COLO668 (cell line): ENCODE measurements around the gene TTC23.

Source experiments
- DNase-seq: peaks from one replicate; lab custom pipeline; 2025; ENCODE audit not compliant: unreplicated experiment; lab: John Stamatoyannopoulos, UW

TTC23 gene, protein sequence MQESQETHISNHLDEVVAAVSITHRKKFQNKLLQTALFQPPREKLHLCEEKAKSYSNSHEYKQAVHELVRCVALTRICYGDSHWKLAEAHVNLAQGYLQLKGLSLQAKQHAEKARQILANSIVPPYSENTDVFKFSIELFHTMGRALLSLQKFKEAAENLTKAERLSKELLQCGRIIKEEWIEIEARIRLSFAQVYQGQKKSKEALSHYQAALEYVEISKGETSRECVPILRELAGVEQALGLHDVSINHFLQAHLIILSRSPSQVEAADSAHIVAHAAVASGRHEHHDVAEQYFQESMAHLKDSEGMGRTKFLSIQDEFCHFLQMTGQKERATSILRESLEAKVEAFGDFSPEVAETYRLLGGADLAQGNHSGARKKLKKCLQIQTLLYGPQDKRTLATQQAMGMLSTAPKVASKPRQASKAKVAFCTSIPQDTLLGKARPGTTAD

DNA sequence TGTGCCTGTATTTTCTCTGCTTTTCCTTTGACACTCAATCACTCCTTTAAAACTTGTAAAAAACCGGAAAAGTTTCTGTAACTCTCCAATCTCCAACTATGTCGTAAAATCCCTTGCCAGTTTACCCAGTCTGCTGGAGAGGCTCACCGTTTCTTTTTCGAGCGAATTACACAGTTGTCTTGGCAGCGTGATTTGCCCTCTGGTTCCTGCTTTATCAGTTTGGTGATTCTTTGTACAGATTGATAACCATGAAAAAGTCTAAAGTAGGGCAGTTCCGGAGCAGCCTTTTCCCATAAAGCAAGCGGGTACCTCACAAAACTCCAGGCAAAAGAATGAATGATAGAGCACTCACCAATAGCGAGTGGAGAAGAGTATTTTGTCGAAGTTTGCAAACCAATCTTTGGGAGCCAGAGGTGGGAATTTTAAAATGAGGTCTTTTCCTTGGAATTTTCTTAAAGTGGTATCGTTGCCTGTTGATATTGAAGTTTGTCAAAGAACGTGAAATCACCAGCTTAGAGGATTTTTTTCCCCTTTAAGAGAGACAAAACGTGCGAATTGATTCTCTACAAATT, at the start of gene TTC23:
TTC23 (minus strand) TSS at position 312 of the 572 bp plus-strand sequence. CDS start 20,869 bp downstream, outside the sequence.
- no peak for DNase-seq

DNA sequence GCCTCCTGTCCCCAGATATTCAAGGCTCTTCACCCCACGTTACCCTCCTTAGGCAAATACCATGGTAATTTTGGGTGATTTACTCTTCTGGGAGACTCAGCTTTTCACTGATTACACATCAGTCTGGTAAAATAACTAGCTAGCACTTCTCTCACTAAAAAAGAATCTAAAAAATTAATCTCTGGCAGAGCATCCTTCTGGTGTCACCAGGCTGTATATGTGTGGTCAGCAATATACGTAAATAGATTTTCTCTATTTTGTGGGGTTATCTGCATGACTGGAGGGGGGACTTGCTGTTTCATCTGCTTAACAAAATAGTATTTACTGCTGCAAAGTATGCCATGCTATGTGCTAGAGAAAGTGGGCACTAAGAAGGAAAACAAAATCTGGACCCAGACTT, 47.0 kb upstream of the TTC23 start:
- DNase-seq, result no peak

DNA sequence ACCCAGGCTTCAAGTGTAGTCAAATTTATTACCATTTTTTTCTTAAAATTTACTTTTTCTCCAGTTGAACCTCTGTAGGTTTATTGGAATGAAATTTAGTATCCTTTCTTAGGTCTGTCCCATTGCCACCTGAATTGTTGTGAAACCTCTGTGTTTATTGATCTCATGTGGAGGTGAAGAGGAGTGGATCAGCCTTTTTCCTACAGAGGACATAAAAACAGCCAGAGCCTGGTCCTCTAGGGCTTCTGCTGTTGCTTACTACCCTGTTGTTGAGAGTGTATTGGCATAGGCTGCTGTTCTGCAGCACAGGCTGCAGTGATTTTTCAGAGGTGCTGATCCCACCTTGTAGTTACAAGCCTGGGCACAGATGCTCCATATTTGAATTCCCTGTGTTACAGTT, 46.5 kb upstream of the TTC23 start:
- no peak for DNase-seq

DNA sequence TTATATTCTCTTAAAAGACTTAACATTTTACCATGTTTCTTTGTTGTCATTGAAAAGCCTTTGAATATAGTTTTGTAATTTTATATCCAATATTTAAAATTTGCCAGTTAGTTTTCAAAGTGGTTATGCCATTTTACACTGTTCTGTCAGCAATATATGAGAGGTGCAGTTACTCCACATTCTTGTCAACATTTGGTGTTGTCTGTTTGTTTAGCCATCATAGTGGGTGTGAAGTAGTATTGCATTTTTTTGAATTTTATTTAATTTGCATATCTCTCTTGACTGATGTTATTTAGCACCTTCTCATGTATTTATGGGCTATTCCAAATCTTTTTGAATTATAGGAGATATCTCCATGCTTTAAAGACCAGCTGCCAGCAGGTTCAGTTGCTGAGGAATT, 42.3 kb upstream of the TTC23 start:
- DNase-seq, result no peak

DNA sequence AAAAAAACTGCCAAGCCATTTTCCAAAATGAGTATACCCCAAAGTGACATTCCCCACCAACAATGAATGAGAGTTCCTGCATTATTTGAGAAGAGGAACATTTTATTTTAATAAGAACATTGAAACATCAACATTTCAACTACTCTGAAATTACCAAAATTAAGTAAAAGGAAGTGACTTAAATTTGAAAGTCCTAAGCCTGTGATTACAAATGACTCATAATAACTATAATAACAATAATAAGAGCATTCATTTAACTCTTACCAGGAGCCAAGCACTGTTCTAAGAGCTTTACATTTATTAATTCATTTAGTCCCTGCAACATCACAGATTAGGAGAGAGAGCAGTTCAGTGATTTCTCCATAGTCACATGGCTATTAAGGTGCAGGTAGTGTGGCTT, 34.3 kb upstream of the TTC23 start:
- no peak for DNase-seq

DNA sequence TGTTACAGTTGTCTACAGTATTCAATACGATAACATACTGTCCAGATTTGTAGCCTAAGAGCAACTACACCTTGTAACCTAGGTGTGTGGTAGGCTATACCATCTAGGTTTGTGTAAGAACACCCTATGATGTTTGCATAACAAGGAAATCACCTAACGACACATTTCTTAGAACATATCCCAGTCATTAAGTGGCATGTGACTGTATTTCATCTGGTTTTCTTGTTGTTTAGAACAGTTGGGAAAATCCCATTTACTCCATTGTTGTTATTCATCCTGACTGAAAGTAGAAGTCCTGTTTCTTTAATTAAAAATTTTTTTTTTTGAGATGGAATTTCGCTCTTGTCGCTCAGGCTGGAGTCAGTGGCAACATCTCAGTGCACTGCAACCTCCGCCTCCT, 33.2 kb upstream of the TTC23 start:
- DNase-seq, result no peak

DNA sequence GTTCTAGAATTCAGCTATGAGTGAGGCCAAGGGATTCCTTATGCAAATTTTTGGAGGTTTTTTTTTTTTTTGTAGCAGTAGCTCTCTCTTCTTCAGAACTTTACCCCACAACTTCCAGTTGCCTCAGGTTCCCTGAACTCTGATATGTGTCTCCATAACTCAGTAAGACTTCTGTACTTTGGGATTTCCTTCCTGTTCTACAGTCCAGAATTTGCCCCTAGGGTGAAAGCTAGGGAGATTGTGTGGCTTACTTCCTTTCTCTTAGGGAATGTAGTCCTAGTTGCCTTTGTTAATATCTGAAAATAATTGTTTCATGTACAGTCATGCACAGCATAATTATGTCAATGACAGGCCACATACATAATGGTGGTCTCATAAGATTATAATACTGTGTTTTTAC, 32.7 kb upstream of the TTC23 start:
- no peak for DNase-seq

DNA sequence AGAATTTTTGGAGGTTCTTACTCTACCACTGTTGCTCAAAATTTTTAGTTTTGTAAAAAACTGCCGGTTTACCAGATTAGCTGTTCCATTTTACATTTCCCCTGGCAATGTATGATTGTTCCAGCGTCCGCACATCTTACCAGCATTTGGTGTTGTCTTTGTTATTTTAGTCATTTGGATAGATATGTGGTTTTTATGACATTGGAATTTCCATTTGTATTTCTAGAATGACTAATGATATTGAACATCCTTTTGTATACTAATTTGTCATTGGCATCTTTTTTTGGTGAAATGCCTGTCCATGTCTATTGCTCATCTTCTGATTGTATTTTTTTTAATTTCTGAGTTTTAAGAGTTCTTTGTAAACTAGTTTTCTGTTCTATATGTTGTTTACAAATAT, 30.4 kb upstream of the TTC23 start:
- no peak for DNase-seq

DNA sequence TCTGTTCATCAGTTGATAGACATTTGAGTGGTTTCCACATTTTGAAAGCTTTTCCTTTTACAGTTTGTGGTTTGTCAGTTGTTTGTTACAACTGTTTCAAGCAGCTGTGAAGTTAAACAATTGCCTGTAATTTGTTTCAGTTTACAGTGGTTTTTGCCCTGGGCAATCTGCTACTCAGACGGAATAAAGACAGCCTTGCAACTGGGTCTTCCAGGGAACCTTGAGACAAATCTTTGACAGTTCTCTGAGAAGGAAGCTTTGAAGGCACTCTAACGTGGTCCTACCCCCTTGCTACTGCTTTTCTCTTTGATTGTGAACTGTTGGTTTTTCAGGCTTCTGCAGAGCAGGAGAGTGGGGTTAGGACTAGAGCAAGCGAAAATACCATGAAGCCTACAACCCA, 29.9 kb upstream of the TTC23 start:
- DNase-seq, result no peak

DNA sequence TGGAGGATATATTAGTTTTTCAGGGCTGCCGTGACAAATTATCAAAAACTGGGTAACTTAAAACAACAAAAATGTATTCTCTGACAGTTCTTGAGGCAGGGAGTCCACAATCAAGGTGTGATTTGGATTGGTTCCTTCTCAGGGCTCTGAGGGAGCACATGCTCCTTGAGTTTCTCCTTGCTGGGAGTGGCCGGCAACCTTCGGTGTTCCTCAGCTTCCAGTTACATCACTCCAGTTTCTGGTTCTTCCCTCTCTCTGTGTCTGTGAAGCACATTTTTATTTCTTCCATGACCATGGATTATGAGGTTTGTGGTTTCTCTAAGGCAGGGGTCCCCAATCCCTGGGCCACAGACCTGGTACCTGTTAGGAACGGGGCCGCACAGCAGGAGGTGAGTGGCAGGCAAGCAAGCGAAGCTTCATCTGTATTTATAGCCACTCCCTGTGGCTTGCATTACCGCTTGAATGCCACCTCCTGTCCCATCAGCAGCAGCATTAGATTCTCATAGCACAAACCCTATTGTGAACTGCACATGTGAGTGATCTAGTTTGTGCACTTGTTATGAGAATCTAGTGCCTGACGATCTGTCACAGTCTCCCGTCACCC, 26.2 kb upstream of the TTC23 start:
- no peak for DNase-seq

DNA sequence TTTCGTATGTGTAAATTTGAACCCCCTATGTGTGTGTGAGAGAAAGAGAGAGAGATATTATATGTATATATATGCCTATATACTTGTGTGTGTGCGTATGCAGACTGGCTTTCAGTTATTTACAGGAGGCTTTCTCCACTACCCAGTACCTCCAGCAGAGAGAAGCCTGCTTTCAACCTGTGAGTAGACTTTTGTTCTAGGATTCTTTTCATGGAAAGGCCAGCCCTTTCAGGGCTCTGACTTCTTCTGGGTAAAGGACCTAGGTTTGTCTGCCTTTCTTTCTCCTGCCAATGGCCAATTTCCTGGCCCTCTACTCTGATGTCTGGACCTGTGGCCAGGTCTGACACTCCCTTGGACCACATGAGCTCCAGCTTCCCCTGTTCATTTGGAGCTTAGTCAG, 25.7 kb upstream of the TTC23 start:
- DNase-seq, result no peak

DNA sequence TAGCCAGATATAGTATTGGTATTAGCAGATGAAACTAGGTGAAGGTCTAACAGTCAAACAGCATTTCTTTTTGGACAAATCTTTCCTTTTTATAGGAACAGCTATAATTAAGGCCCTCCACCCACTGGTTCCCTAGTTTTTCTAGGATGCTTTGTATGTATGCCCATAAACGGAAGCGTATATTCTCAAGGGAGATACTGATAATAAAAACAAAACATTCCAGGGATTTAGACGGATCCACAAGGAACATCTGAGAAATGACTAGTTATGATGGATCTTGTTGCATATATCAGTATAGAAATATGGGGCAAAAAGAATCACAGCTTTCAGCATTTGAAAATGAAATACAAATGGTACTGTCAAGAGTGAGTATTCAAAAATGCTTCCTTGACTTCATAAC, 24.4 kb upstream of the TTC23 start:
- DNase-seq, result no peak

DNA sequence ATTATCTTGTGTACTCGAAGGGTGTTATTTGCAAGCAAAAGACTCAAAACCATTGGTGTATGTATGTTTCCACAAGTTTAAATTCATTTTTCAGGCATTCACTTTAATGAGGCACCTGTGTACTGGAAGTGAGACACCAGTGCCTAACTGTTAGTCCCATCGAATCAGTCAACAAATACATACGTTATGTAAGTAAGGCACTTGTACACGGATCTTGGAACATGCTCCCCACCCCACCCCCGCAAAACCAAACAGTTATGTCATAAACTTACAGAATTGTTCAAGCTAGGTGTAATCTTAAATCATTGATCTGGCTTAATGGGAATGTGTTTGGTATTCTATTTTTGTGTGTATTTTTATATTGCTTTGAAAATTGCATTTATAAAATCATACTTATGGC, 19.1 kb upstream of the TTC23 start:
- DNase-seq, result no peak

DNA sequence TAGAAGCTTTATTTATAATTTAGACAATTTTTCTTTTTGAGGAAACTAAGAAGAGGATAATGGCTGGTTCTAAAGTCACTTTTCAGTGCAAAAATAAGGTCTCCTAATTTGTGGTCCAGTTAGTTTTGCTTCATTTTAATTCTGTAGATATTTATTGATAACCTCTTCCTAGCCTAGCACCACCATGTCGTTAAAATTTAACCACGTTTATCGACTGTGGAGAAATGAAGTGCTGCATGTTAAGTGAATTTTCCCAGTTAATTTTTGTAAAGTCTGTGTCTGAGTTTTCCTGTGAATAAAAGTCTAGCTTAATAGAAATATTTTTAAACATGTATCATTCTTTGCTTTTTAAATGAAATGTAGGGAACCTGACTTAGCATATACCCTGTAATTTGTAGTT, 18.6 kb upstream of the TTC23 start:
- DNase-seq, result no peak

DNA sequence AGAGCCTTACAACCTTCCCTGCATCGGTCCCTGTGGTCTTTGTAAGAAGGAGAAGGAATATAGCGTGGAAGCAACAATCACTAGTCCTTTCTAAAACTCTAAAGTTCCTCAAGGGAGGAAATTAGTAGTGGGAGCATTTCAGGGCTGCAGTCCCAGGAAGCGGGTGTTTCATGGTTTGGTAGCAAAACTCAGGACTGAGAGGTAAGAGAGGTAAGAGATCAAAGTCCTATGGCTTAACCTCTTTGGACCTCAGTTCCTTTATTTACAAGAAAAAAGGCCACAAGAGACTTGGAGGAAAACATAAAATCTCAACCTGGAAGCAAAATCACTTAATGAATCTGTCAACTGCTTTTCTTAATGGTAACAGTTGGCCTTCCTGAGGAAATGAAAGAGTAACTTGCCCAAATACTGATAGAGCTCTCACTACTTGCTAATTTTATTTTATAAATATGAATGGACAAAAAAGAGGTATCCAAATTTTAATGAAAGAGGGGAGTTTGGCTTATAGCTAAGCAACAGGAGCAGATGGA, 16.2 kb upstream of the TTC23 start:
- no peak for DNase-seq

DNA sequence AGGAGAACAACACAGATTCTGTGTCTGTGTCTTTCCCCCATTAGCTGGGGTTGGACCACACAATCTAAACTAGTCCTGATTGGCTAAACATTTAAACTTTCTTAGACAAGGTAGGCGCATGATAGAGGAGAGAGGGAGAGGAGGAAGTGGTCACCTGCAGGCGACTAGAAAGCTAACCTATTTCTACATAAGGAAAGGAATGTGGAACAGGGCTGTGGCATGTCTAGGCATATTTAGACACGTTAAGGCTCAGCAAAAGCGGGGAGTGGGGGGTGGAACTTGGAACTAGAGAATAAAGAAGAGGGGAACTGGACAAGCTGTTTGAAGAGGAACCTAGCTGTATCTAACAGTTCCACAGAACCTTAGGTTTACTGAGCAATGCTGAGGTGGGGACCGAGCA, 14.7 kb upstream of the TTC23 start:
- DNase-seq, result no peak

DNA sequence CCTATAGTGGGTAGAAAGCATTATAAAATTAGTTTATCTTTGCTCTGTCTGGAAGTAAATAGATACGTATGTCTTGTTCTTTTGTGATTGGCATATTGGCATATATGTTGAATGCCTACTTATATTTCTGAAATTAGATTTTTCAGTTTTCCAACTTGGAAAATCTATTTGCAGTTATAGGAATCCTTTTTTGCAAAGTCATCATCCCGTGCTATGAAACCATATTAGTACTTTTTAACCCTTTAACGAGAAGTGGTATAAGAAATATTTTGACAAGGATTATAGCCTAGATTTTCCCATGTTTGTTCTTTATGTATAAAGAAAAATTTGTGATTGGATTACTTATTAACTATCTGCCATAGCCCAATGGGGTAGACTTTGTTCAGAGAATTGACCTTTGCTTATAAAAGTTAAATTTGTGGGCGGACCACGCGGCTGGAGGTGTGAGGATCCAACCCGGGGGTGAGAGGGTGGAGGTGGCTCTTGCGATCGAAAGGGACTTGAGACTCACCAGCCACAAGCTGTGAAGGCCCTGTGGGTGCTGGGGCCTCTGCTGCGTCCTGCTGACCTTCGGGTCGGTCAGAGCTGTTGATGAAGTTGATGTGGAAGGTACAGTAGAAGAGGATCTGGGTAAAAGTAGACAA, 7.8 kb upstream of the TTC23 start:
- DNase-seq, result no peak

DNA sequence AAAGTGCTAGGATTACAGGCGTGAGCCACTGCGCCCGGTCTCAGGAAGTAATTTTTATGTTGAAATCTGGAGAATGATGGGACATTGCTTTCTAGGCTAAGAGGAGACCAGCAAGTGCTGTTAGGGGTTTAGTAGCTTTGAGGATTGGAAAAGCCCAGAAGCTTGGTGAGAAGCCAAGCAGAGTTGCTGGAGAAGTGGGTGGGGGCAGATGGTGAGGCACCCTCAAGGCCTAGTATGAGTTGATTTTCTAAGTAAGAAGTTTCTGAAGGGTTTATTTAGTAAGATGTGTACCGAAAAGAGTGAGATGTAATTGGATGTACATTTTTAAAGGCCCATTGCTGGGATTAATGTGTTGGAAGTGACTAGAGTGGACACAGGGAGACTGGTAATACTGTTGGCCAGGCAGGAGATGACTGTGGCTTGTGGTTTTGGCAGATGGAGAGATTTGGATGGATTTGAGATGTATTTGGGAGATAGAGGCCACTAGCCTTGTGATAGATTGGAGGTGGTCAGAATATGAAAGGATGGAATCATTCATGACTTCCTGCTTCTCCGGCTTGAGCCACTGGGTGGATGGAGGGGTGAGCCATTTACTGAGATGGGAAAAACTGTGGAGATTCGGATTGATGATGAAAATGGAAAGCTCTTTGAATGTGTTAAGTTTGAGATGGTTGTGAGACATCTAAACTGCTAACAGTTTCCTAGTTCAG, 4.2 kb upstream of the TTC23 start:
- DNase-seq, result no peak

DNA sequence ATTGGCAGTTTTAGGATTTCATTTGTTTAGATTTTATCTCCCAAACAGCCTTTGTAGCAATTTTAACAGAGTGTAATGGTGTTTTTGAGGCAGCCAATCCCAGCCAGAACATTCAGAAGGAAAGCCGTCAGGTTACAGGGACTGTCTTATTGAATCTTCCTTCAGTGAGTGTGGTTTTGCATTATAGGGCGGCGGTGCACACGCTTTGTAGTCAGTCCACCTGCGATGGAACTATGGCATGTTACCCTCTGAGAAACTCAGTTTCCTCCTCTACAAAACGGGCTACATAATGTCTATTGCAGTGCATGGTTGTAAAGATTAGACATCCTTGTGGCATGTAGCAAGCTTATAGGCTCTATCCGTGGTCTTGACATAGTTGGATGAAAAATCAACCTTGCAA, 2.9 kb upstream of the TTC23 start:
- no peak for DNase-seq

DNA sequence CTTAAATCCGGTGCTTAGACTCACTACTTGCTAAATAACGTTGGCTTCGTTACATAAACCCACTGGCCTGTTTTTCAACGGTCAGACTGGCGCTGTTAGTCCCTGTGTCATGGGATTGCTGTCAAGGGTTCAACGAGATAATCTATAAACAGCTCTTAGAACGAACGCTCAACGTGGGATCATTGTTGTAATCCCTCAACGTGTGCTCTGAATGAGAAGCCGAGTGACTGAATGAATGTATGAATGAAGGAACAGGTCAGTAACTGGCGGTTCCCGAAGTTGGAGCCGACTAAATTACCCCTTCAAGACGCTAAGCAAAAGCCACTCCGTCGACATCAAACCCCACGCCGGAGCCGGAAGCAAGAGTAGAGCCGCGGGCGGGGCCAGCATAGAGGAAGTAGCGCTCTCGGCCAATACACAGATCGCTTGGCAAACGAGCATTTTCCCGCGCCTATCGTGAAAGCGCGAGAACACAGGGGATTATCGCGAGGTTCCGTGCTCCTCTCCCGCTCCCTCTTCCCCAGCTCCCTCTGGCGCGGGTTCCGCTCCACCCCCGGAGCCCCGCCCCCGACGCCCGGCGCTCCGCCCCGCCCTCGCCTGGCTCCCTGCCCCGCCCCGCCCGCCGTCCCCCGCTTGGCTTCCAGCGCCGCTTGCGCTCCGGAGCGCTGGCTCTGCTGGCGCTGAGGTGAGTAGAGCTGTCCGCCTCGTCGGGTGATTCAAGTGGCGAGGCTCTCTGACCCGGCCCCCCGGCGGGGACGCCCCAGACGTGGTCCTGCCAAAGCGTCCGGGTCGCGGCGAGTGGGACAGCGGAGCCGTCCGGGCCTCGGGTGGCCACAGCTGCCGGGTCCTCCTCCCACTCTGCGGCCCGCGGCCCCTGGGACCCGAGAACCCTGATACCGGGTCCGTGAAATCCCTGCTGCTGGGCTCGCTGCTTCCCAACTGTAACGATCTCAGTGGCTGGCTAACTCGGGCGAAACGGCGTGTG, 1.8 kb upstream of the TTC23 start, which contains the start of gene LRRC28:
LRRC28 (plus strand) TSS at position 625 of the 985 bp plus-strand sequence. CDS start 4,477 bp downstream, outside the sequence.
- DNase-seq, result peak; percentile 98
